GM19452 (cell line): ENCODE results near the gene FNBP1.

Source experiments
- ATAC-seq: cut with Tn5 transposase; IDR thresholded peaks from one replicate; pipeline ENCODE4 v1.9.1; 2021; ENCODE audit not compliant: unreplicated experiment

FNBP1 gene

DNA sequence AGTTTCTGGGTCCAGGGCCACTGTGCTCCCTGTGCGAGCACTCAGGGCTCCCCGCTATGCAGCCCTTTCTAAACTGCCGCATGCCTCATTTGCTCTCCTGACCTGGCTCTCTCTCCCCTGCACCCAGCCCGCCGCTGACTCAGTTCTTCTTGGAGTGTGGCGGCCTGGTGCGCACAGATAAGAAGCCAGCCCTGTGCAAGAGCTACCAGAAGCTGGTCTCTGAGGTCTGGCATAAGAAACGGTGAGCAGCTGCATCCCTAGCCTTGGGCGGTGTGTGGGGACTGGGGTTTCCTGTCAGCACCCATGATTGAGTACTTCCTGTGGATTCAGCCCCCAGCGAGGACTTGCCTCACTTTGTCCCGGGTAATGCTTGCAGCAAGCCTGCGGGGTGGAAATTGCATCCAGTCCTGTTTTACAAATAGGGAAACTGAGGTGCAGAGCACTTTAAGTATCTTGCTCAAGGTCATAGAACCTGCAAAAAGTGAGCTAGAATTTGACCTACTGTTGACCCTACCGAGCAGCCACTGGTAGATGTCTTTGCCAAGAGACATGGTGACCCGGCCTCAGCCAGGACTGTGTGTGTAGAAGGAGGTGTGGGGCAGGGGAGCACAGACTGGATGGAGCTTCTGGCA is 179.8 kb downstream of the FNBP1 start:
- ATAC-seq: no peak

DNA sequence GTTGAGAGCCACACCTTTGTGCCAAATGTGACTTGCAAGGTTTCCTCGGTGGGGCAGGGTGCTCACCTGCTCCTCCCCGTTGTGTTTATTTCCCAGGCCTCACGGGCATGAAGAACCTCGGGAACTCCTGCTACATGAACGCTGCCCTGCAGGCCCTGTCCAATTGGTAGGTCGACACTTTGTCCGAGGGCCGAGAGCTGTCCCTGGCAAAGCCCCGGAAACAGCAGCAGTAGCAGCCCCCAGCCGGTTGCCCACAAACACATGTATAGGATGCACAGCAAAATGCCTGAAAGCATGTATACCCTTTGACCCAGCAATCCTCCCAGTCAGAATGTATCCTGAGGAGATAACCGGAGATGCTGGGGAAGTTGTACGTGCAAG is 181.6 kb downstream of the FNBP1 start:
- no peak for ATAC-seq

DNA sequence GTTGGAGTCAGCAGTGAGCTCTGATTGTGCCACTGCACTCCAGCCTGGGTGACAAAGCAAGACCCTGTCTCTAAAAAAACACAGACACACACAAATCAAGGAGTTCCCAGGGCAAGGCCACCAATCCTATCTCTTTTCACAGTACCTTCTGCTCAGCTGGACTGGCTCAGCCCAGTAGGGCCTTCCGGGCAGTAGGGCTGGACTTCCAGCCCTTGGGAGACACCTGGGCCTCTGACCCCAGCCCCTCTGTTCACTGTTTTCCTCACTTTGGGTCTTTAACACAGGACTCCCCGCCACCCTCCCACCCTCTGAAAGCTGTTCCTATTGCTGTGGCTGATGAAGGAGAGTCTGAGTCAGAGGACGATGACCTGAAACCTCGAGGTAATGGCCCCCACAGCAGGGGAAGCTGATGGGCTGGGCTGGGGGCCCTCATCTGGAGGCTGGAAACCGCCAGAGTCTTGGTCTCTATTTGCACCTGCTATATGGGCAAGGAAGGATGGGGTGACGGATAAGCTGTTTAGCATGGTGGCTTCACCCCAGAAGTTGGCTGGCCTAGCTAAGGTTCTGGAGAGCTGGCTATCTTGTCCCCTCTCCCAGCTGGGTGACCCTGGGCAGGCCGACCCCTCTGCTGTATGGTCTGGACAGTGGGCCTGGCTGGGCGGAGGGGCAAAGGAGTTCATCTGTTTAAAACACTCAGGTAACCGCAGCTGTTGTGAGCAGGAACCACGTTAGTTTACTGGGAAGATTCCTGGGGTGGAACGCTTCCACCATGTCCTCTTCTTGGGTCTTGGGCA is 182.1 kb downstream of the FNBP1 start:
- no peak for ATAC-seq

DNA sequence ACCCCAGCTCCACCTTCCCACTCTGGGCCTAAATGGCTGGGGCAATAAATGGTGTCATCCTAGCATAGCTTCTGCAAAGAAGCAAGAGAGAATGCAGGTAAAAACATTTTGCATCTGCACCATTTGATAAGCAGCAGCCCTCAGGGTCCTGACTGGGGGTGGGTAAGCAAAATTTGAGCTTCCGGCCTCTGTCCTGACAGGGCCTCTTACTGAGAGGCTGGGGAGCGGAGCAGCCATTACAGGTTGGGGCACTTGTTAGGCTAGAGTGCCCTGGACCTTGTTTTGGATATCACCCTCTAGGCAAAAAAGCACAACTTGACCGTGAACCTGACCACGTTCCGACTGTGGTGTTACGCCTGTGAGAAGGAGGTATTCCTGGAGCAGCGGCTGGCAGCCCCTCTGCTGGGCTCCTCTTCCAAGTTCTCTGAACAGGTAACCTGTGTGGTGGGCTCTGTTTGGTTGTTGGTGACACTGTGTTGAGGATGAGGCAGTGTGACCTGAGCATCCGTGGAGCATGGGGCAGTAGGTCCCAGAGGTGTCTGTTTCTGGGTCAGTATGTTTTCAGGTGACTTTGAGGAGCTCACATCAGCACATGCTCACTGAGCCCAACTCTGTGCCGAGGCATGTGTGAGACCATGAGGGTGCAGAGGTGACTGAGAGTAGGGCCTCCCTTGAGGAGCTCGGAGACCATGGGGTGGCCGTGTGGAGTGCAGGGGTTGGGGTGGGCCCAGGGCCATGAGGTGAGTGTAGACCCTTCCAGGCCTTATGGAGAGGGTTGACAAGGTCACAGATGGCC is 184.6 kb downstream of the FNBP1 start:
- ATAC-seq: no peak

DNA sequence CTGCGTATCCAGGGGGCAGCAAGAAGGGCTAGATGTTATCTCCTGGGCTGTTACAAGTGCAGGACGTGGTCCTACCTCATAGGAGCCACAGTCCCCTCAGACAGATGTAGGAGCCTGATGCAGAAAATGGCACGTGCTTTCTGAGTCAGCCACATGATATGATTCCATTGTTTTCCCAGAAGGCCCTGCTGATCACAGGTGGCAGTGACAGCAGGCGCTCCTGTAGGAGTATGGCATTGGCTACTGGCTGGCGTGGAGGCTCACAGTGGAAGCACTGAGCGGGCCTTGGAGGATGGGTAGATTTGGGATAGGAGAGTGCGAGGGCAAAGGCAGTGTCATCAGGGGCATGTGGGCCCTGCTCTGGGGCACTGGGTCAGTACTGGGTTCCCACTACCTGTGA is 185.8 kb downstream of the FNBP1 start:
- ATAC-seq: no peak

DNA sequence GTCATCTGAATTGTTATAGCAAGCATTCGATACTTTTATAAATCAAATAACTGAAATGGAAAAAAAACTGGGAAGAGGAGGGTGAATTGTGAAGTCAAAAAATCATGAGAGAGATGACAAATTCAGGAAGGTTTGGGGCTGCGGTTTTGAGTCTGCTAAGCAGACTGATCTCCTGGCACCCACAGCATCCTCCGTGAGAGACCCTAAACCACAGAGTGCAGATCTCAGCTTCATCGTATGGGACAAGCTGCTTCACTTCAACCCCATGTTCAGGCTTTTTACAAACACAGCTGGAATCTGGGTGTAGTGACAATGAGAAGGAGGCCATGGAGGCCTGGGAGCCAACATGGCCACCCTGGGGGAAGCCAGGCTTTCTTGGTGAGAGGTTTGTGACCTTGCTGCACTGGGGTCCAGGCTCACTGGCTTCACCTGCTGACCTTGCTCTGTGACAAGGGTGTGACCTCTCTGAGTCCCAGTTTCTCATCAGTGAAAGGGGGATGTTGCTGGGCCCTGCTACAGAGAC is 188.3 kb downstream of the FNBP1 start:
- ATAC-seq: no peak

DNA sequence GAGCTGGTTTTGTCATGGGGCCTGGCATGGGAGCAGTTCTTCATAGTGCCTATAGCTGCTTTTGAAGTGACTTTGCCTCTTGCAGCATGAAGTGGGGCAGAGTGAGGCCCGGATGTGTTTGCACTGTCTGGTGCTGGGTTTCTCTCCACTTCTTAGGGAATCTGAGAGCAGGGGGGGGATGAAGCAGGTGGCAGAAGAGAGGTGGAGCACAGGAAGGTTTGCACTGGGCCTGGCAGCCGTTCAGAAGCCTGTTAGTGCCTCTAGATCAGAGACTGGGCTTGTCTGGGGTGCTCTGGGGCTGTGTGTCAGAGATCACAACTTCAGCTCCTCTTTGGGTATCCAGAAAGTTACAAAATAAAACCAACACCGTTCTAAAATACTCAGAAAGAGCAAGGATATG is 189.4 kb downstream of the FNBP1 start:
- ATAC-seq: no peak

DNA sequence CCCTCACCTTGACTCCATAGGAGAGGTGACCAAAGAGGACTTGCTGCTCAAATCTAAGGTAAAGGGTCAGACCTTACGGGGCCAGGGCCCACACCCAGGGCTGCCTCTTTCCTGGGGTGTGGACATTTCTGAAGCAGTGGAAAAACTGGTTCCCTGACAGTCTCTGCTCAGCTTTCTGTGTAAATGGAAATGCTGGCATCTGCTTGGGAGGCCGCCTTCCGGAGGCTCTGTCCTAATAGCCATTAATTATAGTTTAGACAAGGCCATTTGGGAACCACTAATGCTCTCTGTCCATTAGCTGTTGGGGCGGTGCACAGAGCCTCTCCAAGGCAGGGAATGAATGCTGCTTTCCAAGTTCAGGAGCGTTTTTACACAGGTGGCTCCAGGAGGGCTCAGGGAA is 190.4 kb downstream of the FNBP1 start:
- no peak for ATAC-seq

DNA sequence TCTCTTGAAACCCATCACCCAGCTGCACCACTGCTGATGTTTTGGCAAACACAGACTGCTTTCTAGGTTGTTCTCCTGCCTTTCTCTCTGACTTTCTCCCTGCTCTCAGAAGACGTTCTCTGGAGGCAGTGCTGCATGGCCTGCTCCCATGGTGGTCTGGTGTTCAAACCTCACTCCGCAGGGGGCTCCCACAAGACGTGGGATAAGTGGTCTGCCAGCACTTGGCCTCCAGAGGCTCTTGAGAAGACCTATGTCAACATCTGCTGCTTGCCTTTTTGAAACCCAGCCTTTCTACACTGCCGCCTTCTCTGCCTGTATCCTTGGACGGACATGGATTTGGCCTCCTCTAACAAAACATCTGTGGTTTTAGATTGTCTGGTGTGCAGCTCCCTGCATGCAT is 191.2 kb downstream of the FNBP1 start:
- no peak for ATAC-seq

DNA sequence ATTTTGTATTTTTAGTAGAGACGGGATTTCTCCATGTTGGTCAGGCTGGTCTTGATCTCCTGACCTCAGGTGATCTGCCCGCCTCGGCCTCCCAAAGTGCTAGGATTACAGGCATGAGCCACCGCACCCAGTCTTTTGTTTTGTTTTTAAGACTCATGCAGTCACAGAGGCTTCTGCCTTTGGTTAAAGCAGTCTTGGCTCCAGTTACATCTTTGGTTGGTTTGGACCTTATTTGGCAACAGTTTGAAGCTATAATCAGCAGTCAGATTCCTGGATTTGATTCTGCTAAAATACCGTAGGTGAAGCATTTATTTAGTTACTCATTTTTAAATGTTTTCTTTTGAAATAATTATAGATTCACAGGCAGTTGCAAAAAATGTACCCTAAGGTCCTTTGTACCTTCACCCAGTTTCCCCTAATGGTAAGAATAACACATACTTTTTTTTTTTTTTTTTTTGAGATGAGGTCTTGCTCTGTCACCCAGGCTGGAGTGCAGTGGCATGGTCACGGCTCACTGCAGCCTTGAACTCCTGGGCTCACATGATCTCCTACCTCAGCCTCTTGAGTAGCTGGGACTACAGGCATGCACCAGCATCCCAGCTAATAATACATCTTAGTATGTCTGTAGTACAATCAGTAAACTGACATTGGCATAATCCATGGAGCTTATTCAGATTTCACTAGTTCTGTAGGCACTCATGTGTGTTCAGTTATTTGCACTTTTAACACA is 192.0 kb downstream of the FNBP1 start:
- ATAC-seq: no peak

DNA sequence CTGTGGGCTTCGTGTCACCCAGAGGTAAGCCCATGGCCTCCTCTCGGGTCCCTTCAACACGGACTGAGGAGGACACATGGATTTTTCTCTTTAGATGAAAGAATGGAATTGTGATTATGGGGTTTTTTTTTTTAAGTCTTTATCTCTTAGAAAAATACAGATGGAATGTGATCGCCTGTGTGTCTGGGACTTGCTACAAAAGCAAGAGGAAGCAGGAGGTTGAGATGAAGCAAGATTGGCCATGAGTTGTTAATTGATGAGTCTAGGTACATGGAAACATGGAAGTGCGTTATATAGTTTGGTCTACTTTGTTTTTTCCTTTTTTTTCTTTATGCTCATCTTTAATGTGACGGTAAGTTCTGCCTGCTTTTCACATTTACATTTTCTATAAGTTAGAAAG is 193.1 kb downstream of the FNBP1 start:
- ATAC-seq: no peak

DNA sequence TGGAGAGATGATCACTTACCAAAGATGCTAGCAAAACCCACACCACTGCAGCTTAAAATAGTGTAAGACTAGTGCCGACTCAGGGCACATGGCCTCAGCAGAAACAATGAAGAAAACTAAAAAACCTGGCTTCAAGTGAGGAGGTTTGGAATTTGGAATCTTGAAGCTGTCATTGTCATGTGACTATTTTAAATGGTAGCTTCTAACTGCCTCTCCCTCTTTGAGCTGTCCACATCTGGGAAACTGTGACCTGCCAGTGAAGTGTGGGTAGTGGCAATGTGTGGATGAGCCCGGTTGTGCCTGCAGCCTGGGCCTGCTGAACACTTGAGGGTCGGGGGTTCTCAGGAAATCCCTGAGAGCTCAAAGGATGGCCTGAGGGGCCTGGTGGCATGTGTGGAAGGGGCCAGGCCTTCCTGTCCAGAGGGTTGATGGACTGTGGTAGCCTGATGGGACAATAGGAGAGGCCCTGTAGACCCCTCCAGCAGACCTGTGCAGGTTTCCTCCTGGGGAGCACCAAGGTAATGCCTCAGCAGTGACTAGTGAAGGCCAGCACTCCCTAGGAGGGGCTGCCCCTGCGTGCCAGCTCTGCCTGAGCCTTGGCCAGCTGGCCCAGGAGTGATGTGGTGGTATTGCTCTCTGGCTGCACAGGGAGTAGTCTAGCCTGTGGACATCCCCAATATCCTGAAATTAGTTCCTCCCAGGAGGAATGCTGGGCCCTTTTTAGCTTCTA is 194.1 kb downstream of the FNBP1 start:
- no peak for ATAC-seq

DNA sequence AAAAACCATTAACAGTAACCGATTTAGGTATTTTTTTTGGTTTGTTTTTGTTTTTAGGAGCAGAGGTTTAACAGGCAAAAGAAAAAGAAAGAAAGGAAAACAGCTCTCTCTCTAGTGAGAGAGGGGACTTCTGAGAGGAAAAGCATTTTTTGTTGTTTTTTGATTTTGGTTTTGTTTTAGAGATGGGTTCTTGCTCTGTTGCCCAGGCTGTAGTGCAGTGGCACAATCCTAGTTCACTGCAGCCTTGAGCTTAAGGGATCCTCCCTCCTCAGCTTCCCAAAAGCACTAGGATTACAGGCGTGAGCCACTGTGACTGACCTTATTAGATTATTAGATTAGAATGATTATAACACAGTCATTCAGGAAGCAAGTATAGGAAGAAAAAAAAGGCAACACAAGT is 197.6 kb downstream of the FNBP1 start:
- ATAC-seq: no peak

DNA sequence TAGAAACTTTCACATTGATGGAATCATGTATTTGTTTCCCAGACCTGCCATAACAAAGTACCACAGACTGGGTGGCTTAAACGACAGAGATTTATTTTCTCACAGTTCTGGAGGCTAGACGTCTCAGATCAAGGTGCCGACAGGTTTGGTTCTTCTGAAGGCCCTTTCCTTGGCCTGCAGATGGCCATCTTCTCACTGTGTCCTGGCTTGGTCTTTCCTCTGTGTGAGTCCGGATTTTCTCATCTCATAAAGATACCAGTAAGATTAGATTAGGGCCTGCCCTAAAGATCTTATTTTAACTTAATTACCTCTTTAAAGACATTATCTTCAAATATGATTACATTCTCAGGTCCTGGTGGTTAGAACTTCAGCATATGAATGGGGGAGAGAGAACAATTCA is 201.9 kb downstream of the FNBP1 start:
- ATAC-seq: no peak

DNA sequence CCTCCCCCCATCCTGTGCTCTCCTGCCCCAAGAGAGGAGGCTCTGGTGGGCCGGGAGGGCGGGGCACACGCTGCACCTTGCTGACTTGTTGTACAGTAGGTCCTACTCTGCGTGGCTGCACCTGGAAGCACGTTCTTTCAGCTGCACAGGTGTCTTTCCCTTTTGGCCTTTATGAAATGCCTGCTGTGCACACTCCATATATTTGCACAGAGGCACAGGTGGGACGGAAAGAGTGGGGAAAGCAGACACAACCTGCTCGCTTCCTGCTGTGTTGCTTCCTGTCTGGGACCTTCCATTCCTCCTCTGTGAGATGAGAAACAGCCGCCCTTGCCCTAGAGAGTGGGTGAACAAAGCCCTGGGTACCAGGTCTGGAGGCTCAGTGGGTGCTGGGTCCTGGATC is 203.0 kb downstream of the FNBP1 start:
- ATAC-seq: no peak

DNA sequence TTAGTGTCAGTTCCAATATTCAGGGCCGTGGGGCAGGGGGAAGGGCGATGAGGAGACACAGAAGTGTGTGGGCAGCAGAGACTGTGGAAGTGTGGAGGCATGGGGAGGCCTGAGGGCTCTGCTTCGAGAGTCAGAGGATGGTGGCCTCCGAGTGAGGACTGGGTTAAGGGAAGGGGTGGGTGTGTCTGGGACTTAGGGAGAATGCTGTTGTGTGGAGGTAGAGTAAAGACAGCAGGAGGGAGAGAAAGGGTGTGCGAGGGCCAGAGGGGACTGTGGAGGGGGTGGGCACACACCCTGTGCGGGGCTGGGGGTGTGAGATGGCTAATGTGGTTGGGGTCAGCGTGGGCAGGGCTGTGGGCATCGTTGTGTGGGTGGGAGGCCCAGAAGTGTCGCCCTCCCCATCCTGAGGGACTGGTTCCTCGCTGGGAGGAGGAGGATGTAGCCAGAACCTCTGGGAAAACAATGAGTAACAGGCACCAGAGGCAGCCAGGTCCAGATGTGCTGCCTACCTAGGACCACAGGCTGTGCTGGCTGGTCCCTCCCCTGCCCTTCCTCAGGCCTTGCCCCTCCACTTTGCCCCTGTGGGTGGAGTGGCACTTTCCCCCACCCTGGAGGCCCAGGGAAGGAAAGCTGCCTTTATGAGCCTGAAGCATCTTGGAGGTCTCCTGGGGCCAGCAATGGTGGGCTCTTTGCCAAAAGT is 203.5 kb downstream of the FNBP1 start:
- no peak for ATAC-seq

DNA sequence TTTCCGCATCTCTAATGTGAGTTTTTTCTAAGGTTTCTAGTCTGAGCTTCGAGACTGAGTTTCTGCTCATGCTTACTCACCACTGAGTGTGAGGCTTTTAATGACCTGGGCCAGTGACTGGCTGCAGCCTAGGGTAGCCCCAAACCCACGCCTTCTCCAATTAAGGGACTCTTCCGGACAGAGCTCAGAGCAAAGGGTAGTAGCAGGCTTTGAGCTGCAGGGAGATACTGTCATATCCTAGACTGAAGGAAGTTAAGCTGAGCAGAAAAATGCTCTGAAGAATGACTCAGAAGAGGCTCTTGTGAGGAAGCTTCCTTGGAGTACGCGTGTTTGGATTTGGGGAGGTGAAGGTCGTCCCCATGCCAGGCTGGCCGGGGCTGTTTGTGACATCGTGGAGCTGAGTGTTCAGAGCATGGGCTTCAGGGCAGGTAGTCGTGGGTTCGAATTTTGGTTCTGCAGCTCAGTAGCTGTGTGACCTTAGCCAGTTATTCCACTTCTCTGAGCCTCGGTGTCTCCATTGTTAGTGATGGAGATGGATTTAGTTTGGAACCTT is 204.2 kb downstream of the FNBP1 start:
- ATAC-seq: no peak
